ENCODE results near the gene COL28A1.

COL28A1 gene

GRCh38 chr7:7557252-7557651 is 21.6 kb upstream of the COL28A1 start:
- no peak for DNase-seq

- DNase-seq: no peak
Measured at GRCh38 chr7:7556852-7557251, 21.2 kb upstream of the COL28A1 start.

GRCh38 chr7:7554649-7555575 is 19.2 kb upstream of the COL28A1 start:
- no peak for DNase-seq

GRCh38 chr7:7554021-7554432 is 18.4 kb upstream of the COL28A1 start:
- DNase-seq: no peak

GRCh38 chr7:7553386-7553785 is 17.7 kb upstream of the COL28A1 start:
- DNase-seq: no peak

- DNase-seq: no peak
Measured at GRCh38 chr7:7552199-7552598, 16.5 kb upstream of the COL28A1 start.

- no peak for DNase-seq
Measured at GRCh38 chr7:7550663-7551062, 15.0 kb upstream of the COL28A1 start.

GRCh38 chr7:7548407-7548806 is 12.7 kb upstream of the COL28A1 start:
- DNase-seq: no peak

GRCh38 chr7:7542251-7542835 is 6.7 kb upstream of the COL28A1 start:
- DNase-seq: no peak

- DNase-seq: no peak
Measured at GRCh38 chr7:7539711-7540110, 4.0 kb upstream of the COL28A1 start.

GRCh38 chr7:7539152-7539551 is 3.5 kb upstream of the COL28A1 start:
- no peak for DNase-seq

- no peak for DNase-seq
Measured at GRCh38 chr7:7537711-7538110, 2.0 kb upstream of the COL28A1 start.

GRCh38 chr7:7536396-7537019 is 835 bp upstream of the COL28A1 start:
- DNase-seq: no peak

GRCh38 chr7:7533831-7534430 is 1.7 kb downstream of the COL28A1 start:
- DNase-seq: no peak

- no peak for DNase-seq
Measured at GRCh38 chr7:7529328-7529727, 6.3 kb downstream of the COL28A1 start.

GRCh38 chr7:7527047-7527446 is 8.6 kb downstream of the COL28A1 start:
- DNase-seq: no peak

GRCh38 chr7:7526006-7526405 is 9.7 kb downstream of the COL28A1 start:
- DNase-seq: no peak

- no peak for DNase-seq
Measured at GRCh38 chr7:7524121-7524520, 11.6 kb downstream of the COL28A1 start.

- DNase-seq: no peak
Measured at GRCh38 chr7:7522421-7522820, 13.3 kb downstream of the COL28A1 start.

- peak; percentile 15 for DNase-seq
Measured at GRCh38 chr7:7521259-7521658, 14.4 kb downstream of the COL28A1 start.

GRCh38 chr7:7519528-7519927 is 16.1 kb downstream of the COL28A1 start:
- DNase-seq: no peak

GRCh38 chr7:7519056-7519455 is 16.6 kb downstream of the COL28A1 start:
- DNase-seq: no peak

GRCh38 chr7:7517754-7518153 is 17.9 kb downstream of the COL28A1 start:
- DNase-seq: no peak

- no peak for DNase-seq
Measured at GRCh38 chr7:7516662-7517061, 19.0 kb downstream of the COL28A1 start.

Measured in NCI-H226 (cell line).